Measurements from ENCODE around the gene MTMR10. TPM values are rescaled to one million over a fixed set of nuclear protein-coding genes. Genes with fewer than 3 reads are reported as not detected.

MTMR10 gene
- polyA plus RNA-seq, 1 of the 3 experiments (the other 2 are of a cell fraction) = 6.4 TPM

DNA sequence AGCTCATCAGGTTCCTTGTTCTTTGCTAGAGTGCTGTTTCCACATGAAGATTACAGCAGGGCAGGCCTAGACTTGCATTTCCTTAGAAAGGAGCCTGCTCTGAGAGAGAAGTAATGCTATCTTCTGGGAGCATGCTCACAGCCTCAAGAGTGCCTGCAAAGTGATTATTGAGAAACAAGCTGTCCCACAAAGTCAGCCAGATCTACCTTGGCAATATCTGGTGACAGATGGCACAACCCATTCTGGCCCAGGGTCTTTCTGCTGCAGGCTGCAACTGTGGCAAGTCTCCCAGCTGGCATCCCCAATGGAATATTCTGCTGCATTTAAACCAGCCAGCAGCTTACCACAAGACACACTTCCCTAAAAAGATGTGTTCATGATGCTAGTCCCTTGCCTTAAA, 29.3 kb downstream of the MTMR10 start:
- Histone ChIP-seq H3K9me3 (no peaks in the 10 kb centered on the region), H3K4me3 (ENCODE audit: low read depth in 2 of 2, low read length in 1 of 2) (no peak overlapping the region), H2AFZ (ENCODE audit: low read depth) (no peak overlapping the region), H4K20me1 (ENCODE audit: insufficient read depth) (no peaks in the 10 kb centered on the region), H3K4me1 (ENCODE audit: control insufficient read depth in 1 of 2, insufficient read depth in 2 of 2, low read depth in 1 of 2, low read length in 1 of 2) (no peaks in the 10 kb centered on the region), H3F3A (replicated peaks; ENCODE audit: insufficient read depth) (no peaks in the 10 kb centered on the region), H3K9ac (no peak overlapping the region), H3K27ac (ENCODE audit: low read depth in 2 of 2, low read length in 1 of 2) (no peak overlapping the region), H3K4me2 (no peak overlapping the region), H3K36me3 (replicated peaks in 1 of 2; ENCODE audit: control insufficient read depth in 1 of 2, insufficient read depth in 2 of 2, low read length in 1 of 2) (peaks cover 21 to 57% of the 10 kb centered on the region in 2 experiments), H3K9me2 (no peaks in the 10 kb centered on the region), H3K27me3 (ENCODE audit: insufficient read depth) (no peaks in the 10 kb centered on the region), H3K79me2 (ENCODE audit: insufficient read depth) (no peaks in the 10 kb centered on the region)
- TF ChIP-seq FOXJ3 (CRISPR knock-in tag; IDR thresholded peaks at IDR 0.05) = no peak
- no peak for TF ChIP-seq FOXM1 (IDR thresholded peaks at IDR 0.05; ENCODE audit: low read depth)
- TF ChIP-seq RFX5 (IDR thresholded peaks at IDR 0.05; ENCODE audit: low read length) = no peak
- TF ChIP-seq, protein P1, sequence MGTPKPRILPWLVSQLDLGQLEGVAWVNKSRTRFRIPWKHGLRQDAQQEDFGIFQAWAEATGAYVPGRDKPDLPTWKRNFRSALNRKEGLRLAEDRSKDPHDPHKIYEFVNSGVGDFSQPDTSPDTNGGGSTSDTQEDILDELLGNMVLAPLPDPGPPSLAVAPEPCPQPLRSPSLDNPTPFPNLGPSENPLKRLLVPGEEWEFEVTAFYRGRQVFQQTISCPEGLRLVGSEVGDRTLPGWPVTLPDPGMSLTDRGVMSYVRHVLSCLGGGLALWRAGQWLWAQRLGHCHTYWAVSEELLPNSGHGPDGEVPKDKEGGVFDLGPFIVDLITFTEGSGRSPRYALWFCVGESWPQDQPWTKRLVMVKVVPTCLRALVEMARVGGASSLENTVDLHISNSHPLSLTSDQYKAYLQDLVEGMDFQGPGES (IDR thresholded peaks at IDR 0.05; ENCODE audit: low read depth, low read length) = no peak
- no peak for TF ChIP-seq ELF1 (IDR thresholded peaks at IDR 0.05)
- no peak for TF ChIP-seq TEAD4 (IDR thresholded peaks at IDR 0.05; ENCODE audit: borderline replicate concordance, insufficient read depth)
- TF ChIP-seq NRF1 (IDR thresholded peaks at IDR 0.05; ENCODE audit: low read depth, low read length) = no peak
- TF ChIP-seq GABPA (IDR thresholded peaks at IDR 0.05; ENCODE audit: low read depth) = no peak
- no peak for TF ChIP-seq MEF2A (IDR thresholded peaks at IDR 0.05; ENCODE audit: borderline replicate concordance, low read depth)
- TF ChIP-seq, protein P2, sequence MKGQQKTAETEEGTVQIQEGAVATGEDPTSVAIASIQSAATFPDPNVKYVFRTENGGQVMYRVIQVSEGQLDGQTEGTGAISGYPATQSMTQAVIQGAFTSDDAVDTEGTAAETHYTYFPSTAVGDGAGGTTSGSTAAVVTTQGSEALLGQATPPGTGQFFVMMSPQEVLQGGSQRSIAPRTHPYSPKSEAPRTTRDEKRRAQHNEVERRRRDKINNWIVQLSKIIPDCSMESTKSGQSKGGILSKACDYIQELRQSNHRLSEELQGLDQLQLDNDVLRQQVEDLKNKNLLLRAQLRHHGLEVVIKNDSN (IDR thresholded peaks at IDR 0.05; ENCODE audit: borderline replicate concordance, low read depth) = no peak
- no peak for TF ChIP-seq YY1 (IDR thresholded peaks at IDR 0.05; ENCODE audit: low read depth)
- TF ChIP-seq EZH2phosphoT487 (IDR thresholded peaks at IDR 0.05; ENCODE audit: borderline replicate concordance, low read depth) = no peak
- TF ChIP-seq EP300 (IDR thresholded peaks at IDR 0.05; ENCODE audit: borderline replicate concordance in 1 of 2, low read depth in 1 of 2, low read length in 1 of 2) = no peak
- TF ChIP-seq TCF12 (IDR thresholded peaks at IDR 0.05) = no peak
- TF ChIP-seq RXRA (IDR thresholded peaks at IDR 0.05; ENCODE audit: borderline replicate concordance, low read depth) = no peak
- TF ChIP-seq FOSL2 (IDR thresholded peaks at IDR 0.05; ENCODE audit: borderline replicate concordance, low read depth) = no peak
- TF ChIP-seq GATA2 (CRISPR knock-in tag; IDR thresholded peaks at IDR 0.05) = no peak
- TF ChIP-seq, protein P3, sequence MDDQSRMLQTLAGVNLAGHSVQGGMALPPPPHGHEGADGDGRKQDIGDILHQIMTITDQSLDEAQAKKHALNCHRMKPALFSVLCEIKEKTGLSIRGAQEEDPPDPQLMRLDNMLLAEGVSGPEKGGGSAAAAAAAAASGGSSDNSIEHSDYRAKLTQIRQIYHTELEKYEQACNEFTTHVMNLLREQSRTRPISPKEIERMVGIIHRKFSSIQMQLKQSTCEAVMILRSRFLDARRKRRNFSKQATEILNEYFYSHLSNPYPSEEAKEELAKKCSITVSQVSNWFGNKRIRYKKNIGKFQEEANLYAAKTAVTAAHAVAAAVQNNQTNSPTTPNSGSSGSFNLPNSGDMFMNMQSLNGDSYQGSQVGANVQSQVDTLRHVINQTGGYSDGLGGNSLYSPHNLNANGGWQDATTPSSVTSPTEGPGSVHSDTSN (IDR thresholded peaks at IDR 0.05) = no peak
- TF ChIP-seq NFIC (IDR thresholded peaks at IDR 0.05; ENCODE audit: borderline replicate concordance) = no peak
- TF ChIP-seq SMC3 (IDR thresholded peaks at IDR 0.05; ENCODE audit: low read depth, low read length) = no peak
- CTCF ChIA-PET = interaction anchor here (0.6 to 1.5 kb wide), 5 partner anchors 11 to 1822 kb away, joined by 3 to 6 read pairs (median 3); no protein-coding TSS in a partner anchor
- POLR2A ChIA-PET = no interaction called here
- DNase-seq = no peak
